CD4-positive, alpha-beta T cell (primary cell): Measurements from ENCODE around the gene TEX48. TPM values are rescaled to one million over a fixed set of nuclear protein-coding genes. Genes with fewer than 3 reads are reported as not detected.

ENCODE experiments used
- ATAC-seq: fragments of 200-7000 bp; cut with Tn5 transposase; one replicate; pipeline ENCODE4 v1.10.0; 2022; ENCODE audit warnings: mild to moderate bottlenecking; ENCODE audit not compliant: poor library complexity
- CTCF ChIA-PET: fragments of 350-600 bp; sonication (Branson Sonifier 250); formaldehyde crosslinking; loops from one replicate; lab custom pipeline; 2021; ENCODE audit warnings: antibody characterized with exemption, inconsistent platforms; lab: Charles Lee
- POLR2A ChIA-PET: fragments of 350-600 bp; sonication (Branson Sonifier 250); formaldehyde crosslinking; loops from one replicate; lab custom pipeline; 2021; ENCODE audit warnings: antibody characterized with exemption, inconsistent platforms; lab: Charles Lee
- DNase-seq, 14 experiments: peaks; one replicate each; pipeline ENCODE4 v3.0.0-alpha.2; 2013 to 2020; ENCODE audit warnings: mixed read lengths in 2 of 14
- H3K27ac ChIP-seq, 2 donors: one replicate each; pipeline versions ENCODE4 v1.5.1 to v1.7.0; 2013; ENCODE audit warnings: low read length in 2 of 2, low read depth in 1 of 2, mild to moderate bottlenecking in 1 of 2
- H3K27me3 ChIP-seq, 2 experiments: 1 replicate in 1 of 2; 2 replicates in 1 of 2; pipeline versions ENCODE4 v1.6.1 to v1.7.0; 2013; ENCODE audit warnings: low read length in 2 of 2, control low read depth in 1 of 2, mild to moderate bottlenecking in 1 of 2, moderate library complexity in 1 of 2; ENCODE audit not compliant: insufficient read depth in 2 of 2, control insufficient read depth in 1 of 2
- H3K36me3 ChIP-seq: one replicate; pipeline ENCODE4 v1.6.1; 2013; ENCODE audit warnings: low read length, control low read depth; ENCODE audit not compliant: insufficient read depth
- H3K4me1 ChIP-seq: one replicate; pipeline ENCODE4 v1.6.1; 2013; ENCODE audit warnings: low read length, control low read depth; ENCODE audit not compliant: insufficient read depth
- H3K4me3 ChIP-seq: one replicate; pipeline ENCODE4 v1.5.1; 2013; ENCODE audit warnings: mild to moderate bottlenecking, low read length, moderate library complexity
- H3K9me3 ChIP-seq, 2 experiments: 1 replicate in 1 of 2; 2 replicates in 1 of 2; pipeline versions ENCODE4 v1.6.1 to v1.7.0; 2013; ENCODE audit warnings: low read length in 2 of 2, mild to moderate bottlenecking in 2 of 2, control low read depth in 1 of 2, moderate library complexity in 1 of 2; ENCODE audit not compliant: control insufficient read depth in 1 of 2, insufficient read depth in 1 of 2
- H3K27ac Mint-ChIP-seq: one replicate; pipeline ENCODE4 v1.8.0; 2020; ENCODE audit warnings: mixed read lengths
- H3K27me3 Mint-ChIP-seq: one replicate; pipeline ENCODE4 v1.8.0; 2021; ENCODE audit warnings: mixed read lengths
- H3K36me3 Mint-ChIP-seq: one replicate; pipeline ENCODE4 v1.8.0; 2021; ENCODE audit warnings: low read depth, mixed read lengths
- H3K4me1 Mint-ChIP-seq: one replicate; pipeline ENCODE4 v1.8.0; 2021; ENCODE audit warnings: low read depth, mixed read lengths
- H3K4me3 Mint-ChIP-seq: one replicate; pipeline ENCODE4 v1.8.0; 2020; ENCODE audit warnings: mild to moderate bottlenecking, mixed read lengths
- H3K9me3 Mint-ChIP-seq: one replicate; pipeline ENCODE4 v1.8.0; 2020; ENCODE audit warnings: mixed read lengths
- intact Hi-C, 2 experiments: fragments of 100-400 bp; cut with DNase I in 1 of 2; cut with micrococcal nuclease in 1 of 2; formaldehyde crosslinking; loops; one replicate each; pipeline versions ENCODE4 v1.15.1 to v1.9.0; 2023 to 2025; cut with DNase I, micrococcal nuclease
- total RNA-seq, 174 experiments: library from RNA in 2 of 174; stranded (reverse) in 2 of 174; gene quantifications; one replicate each; pipeline ENCODE4 v1.2.3 and lab custom pipeline; 2021 to 2026
- TF ChIP-seq, protein P1 (sequence below): fragments of 200-600 bp; IDR thresholded peaks from one replicate; pipeline ENCODE4 v1.8.0; 2022; ENCODE audit warnings: antibody characterized with exemption, mild to moderate bottlenecking

The TEX48 gene
- total RNA-seq, 2 experiments from 2014 or later, result not detected

DNA sequence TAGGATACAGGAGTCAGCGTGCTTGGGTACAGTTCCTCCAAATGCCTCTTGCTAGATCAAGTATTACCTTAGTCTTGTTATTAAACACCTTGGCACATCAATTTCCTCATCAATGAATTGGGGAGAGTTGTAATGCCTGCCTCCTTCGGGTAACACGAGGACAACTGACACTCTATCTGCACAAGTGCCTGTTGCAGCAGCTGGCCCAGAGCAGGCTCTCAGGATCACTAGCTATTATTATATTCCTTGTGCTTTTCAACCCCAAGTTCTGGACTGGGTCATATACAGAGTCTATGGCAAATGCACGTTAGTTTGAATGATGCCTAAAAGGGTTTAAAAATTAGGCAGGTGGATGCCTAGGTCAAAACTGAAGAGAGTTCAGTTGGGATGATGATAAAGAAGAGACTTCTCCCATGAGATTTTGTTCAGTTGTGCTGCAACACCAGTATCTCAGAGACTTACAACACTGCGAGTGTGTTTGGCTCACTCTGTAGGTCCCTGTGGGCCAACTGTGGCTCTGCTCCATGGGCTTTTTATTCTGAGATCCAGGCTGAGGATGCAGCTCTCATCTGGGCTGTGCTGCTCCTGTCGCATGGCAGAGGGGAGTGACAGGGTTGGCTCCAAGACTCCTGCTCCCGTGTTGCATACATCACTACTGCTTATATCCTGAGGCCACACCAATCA is 41.1 kb upstream of the TEX48 start:
- intact Hi-C loops, result loop anchor here in 1 of 2 experiments (5.0 kb wide), 1 partner anchor 41 kb away; the partner anchor contains the start of gene TEX48
- H3K27me3 Mint-ChIP-seq, result no peaks in the 10 kb centered on the region
- Histone ChIP-seq H3K27ac (no peak overlapping the region), H3K36me3 (no peaks in the 10 kb centered on the region), H3K9me3 (no peaks in the 10 kb centered on the region), H3K27me3 (no peaks in the 10 kb centered on the region), H3K4me1 (peaks cover 24% of the 10 kb centered on the region), H3K4me3 (no peak overlapping the region)
- H3K4me3 Mint-ChIP-seq, result no peak overlapping the region
- peaks cover 24% of the 10 kb centered on the region for H3K4me1 Mint-ChIP-seq
- H3K36me3 Mint-ChIP-seq, result no peaks in the 10 kb centered on the region
- no peaks in the 10 kb centered on the region for H3K9me3 Mint-ChIP-seq
- TF ChIP-seq, protein P1, sequence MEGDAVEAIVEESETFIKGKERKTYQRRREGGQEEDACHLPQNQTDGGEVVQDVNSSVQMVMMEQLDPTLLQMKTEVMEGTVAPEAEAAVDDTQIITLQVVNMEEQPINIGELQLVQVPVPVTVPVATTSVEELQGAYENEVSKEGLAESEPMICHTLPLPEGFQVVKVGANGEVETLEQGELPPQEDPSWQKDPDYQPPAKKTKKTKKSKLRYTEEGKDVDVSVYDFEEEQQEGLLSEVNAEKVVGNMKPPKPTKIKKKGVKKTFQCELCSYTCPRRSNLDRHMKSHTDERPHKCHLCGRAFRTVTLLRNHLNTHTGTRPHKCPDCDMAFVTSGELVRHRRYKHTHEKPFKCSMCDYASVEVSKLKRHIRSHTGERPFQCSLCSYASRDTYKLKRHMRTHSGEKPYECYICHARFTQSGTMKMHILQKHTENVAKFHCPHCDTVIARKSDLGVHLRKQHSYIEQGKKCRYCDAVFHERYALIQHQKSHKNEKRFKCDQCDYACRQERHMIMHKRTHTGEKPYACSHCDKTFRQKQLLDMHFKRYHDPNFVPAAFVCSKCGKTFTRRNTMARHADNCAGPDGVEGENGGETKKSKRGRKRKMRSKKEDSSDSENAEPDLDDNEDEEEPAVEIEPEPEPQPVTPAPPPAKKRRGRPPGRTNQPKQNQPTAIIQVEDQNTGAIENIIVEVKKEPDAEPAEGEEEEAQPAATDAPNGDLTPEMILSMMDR, result no peak
- CTCF ChIA-PET, result interaction anchor here (1.4 kb wide), 1 partner anchor 317 kb away, joined by 3 read pairs; no protein-coding TSS in a partner anchor
- DNase-seq (no peak), ATAC-seq (no peak)
- POLR2A ChIA-PET, result interaction anchor here (0.8 kb wide), 1 partner anchor 25 kb away, joined by 3 read pairs; no protein-coding TSS in a partner anchor
- H3K27ac Mint-ChIP-seq, result no peak overlapping the region

DNA sequence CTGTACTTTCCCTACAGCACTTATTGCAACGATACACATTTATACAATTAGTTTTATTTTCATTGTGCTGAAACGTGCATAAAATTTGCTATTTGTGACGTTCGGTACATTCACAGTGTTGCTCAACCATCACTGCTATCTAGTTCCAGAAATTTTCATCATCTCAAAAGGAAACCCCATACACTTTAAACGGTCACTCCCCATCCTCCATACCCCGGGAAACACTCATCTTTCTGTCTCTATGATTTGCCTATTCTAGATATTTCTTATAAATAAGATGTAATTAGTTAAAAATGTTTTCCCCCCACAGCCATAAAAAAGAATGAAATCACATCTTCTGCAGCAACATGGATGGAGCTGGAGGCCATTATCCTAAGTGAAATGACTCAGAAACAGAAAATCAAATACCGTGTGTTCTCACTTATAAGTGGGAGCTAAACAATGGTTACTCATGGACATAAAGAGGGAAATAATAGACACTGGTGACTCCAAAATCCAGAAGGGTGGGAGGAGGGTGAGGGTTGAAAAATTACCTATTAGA is 40.2 kb upstream of the TEX48 start:
- TF ChIP-seq, protein P1, result no peak
- CTCF ChIA-PET, result no interaction called here
- no peaks in the 10 kb centered on the region for H3K9me3 Mint-ChIP-seq
- peaks cover 33% of the 10 kb centered on the region for H3K4me1 Mint-ChIP-seq
- H3K9me3 ChIP-seq, result no peaks in the 10 kb centered on the region
- no peak overlapping the region for H3K27ac Mint-ChIP-seq
- no peaks in the 10 kb centered on the region for H3K36me3 ChIP-seq
- H3K27me3 Mint-ChIP-seq, result no peaks in the 10 kb centered on the region
- H3K4me1 ChIP-seq, result peaks cover 34% of the 10 kb centered on the region
- ATAC-seq (no peak), DNase-seq (no peak)
- intact Hi-C loops, result loop anchor here in 1 of 2 experiments (5.0 kb wide), 1 partner anchor 40 kb away; the partner anchor contains the start of gene TEX48
- no peak overlapping the region for H3K27ac ChIP-seq
- no peak overlapping the region for H3K4me3 Mint-ChIP-seq
- no peaks in the 10 kb centered on the region for H3K36me3 Mint-ChIP-seq
- H3K4me3 ChIP-seq, result no peak overlapping the region
- H3K27me3 ChIP-seq, result no peaks in the 10 kb centered on the region
- POLR2A ChIA-PET, result interaction anchor here (0.6 to 0.8 kb wide), 2 partner anchors 24 to 281 kb away, joined by 3 to 4 read pairs; no protein-coding TSS in a partner anchor

DNA sequence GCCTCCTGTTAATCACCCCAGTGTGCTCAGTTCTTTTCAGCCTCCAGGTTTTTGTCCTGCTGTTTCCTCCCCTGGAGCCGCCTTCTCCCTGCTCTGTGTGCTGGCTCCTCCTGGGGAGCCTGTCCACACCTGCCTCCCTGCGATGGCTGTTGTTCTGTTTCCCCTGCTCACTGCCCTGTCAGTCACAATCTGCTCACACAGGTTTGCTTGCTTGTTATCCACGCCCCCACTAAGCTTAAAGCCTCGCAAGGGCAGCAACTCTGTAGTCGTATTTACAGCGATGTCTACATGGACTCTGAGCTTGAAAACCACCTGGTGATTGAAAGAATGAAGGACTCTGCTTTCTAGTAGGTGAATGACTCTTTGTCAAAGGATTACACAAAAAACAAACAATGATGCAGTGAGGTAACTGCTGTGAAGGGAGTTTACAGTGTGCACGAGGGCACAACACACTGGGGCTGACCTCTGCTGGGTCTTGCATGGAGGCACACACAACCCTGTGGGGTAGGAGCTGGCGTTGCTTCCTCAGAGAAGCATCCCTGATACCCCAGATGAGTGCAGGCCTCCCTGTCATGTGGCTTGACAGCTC is 39.6 kb upstream of the TEX48 start:
- CTCF ChIA-PET, result no interaction called here
- TF ChIP-seq, protein P1, result no peak
- no peak for DNase-seq
- no peak for ATAC-seq
- Histone ChIP-seq H3K27ac (no peak overlapping the region), H3K4me3 (no peak overlapping the region), H3K36me3 (no peaks in the 10 kb centered on the region), H3K9me3 (no peaks in the 10 kb centered on the region), H3K4me1 (peaks cover 35% of the 10 kb centered on the region), H3K27me3 (no peaks in the 10 kb centered on the region)
- H3K9me3 Mint-ChIP-seq, result no peaks in the 10 kb centered on the region
- no peak overlapping the region for H3K27ac Mint-ChIP-seq
- no peaks in the 10 kb centered on the region for H3K27me3 Mint-ChIP-seq
- no peaks in the 10 kb centered on the region for H3K36me3 Mint-ChIP-seq
- H3K4me3 Mint-ChIP-seq, result no peak overlapping the region
- intact Hi-C loops, result loop anchor here in 1 of 2 experiments (5.0 kb wide), 1 partner anchor 39 kb away; the partner anchor contains the start of gene TEX48
- H3K4me1 Mint-ChIP-seq, result peaks cover 35% of the 10 kb centered on the region
- POLR2A ChIA-PET, result interaction anchor here (0.6 kb wide), 1 partner anchor 282 kb away, joined by 4 read pairs; no protein-coding TSS in a partner anchor
